HG03175 (cell line): Measurements from ENCODE around the gene KPNA4.
"Not testable (repeated sequence)": the region's sequence is repeated elsewhere in the genome, so short reads cannot be mapped to it uniquely, and the experiment has no call there.

Source experiments
- ATAC-seq: cut with Tn5 transposase; IDR thresholded peaks from one replicate; pipeline ENCODE4 v1.9.1; 2021; ENCODE audit warnings: mild to moderate bottlenecking, moderate library complexity; ENCODE audit not compliant: unreplicated experiment

Gene KPNA4

GRCh38 chr3:160573955-160574525, 8.7 kb upstream of the KPNA4 start:
- ATAC-seq = not testable (repeated sequence)

- no peak for ATAC-seq
Measured at GRCh38 chr3:160569894-160570652, 4.7 kb upstream of the KPNA4 start.

- ATAC-seq = no peak
Measured at GRCh38 chr3:160568989-160569388, 3.6 kb upstream of the KPNA4 start.

GRCh38 chr3:160567774-160568173, 2.4 kb upstream of the KPNA4 start:
- ATAC-seq = no peak

- no peak for ATAC-seq
Measured at GRCh38 chr3:160566499-160566898, 1.1 kb upstream of the KPNA4 start.

- ATAC-seq = peak; percentile 50
Measured at GRCh38 chr3:160564949-160565441, 376 bp downstream of the KPNA4 start.

- no peak for ATAC-seq
Measured at GRCh38 chr3:160564258-160564911, 986 bp downstream of the KPNA4 start.

GRCh38 chr3:160562952-160563351, 2.4 kb downstream of the KPNA4 start:
- no peak for ATAC-seq

- no peak for ATAC-seq
Measured at GRCh38 chr3:160557571-160557970, 7.8 kb downstream of the KPNA4 start.

- ATAC-seq = no peak
Measured at GRCh38 chr3:160556141-160556540, 9.2 kb downstream of the KPNA4 start.

- ATAC-seq = no peak
Measured at GRCh38 chr3:160554980-160555379, 10.4 kb downstream of the KPNA4 start.

GRCh38 chr3:160553827-160554226, 11.5 kb downstream of the KPNA4 start:
- ATAC-seq = no peak

- no peak for ATAC-seq
Measured at GRCh38 chr3:160546727-160547126, 18.6 kb downstream of the KPNA4 start.

GRCh38 chr3:160545504-160545871, 19.9 kb downstream of the KPNA4 start:
- ATAC-seq = no peak

GRCh38 chr3:160544844-160545503, 20.4 kb downstream of the KPNA4 start:
- ATAC-seq = no peak

- no peak for ATAC-seq
Measured at GRCh38 chr3:160540551-160540950, 24.8 kb downstream of the KPNA4 start.

- no peak for ATAC-seq
Measured at GRCh38 chr3:160538895-160539294, 26.5 kb downstream of the KPNA4 start.

GRCh38 chr3:160537729-160538128, 27.6 kb downstream of the KPNA4 start:
- ATAC-seq = no peak

- ATAC-seq = no peak
Measured at GRCh38 chr3:160532371-160532770, 33.0 kb downstream of the KPNA4 start.

- no peak for ATAC-seq
Measured at GRCh38 chr3:160531311-160531710, 34.1 kb downstream of the KPNA4 start.

- ATAC-seq = not testable (repeated sequence)
Measured at GRCh38 chr3:160516391-160516790, 49.0 kb downstream of the KPNA4 start.
